ENCODE data around the gene PTPN3.
"Not testable (repeated sequence)": the region's sequence is repeated elsewhere in the genome, so short reads cannot be mapped to it uniquely, and the experiment has no call there.

The PTPN3 gene

GRCh38 chr9:109342878-109343277 is 155.2 kb downstream of the PTPN3 start:
- DNase-seq: no peak

GRCh38 chr9:109341561-109341960 is 156.5 kb downstream of the PTPN3 start:
- no peak for DNase-seq

- DNase-seq: not testable (repeated sequence)
Measured at GRCh38 chr9:109340979-109341378, 157.1 kb downstream of the PTPN3 start.

- DNase-seq: no peak
Measured at GRCh38 chr9:109336409-109336808, 161.7 kb downstream of the PTPN3 start.

DNA sequence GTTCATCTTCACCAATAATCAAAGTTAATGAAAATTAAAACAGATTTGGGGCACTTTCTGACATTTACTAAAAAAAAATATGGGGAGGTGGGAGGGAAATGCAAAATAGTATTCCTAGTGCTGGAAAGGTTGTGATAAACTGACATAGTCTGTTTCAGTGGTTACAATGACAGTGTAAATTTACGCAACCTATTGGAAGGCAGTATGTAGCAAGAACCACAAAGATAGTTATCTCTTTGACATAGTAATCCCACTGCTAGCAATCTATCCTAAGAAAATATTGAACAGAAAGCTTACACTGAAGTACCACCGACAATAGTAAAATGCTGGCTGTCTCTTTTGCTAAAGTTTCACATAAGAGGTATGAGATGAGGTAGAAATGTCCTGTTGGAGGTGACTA is 162.2 kb downstream of the PTPN3 start:
- no peak for DNase-seq

DNA sequence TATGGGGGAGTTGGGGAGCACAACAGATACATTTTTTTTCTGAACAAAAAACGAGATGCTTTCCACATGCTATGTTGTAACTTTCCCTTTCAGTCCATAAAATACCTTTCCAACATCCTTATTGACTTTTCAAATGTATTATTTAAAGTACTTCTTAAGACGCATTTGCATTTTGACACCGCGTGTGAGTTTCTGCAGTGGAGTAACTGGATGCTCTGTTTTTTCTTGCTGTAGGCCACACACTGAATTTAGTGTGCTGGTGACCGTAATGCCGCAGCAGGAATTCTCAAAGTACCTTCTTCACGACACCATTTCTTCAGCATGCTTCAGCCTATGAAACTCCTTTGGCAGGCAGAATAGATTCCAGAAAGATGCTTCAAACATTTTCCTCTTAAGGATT is 163.0 kb downstream of the PTPN3 start:
- DNase-seq: no peak

GRCh38 chr9:109331353-109331752 is 166.8 kb downstream of the PTPN3 start:
- peak in 38 of 56 donors; percentile 6 to 78 (median 41) for DNase-seq

- DNase-seq: no peak
Measured at GRCh38 chr9:109329638-109330258, 168.4 kb downstream of the PTPN3 start.

GRCh38 chr9:109328978-109329637 is 169.0 kb downstream of the PTPN3 start:
- no peak for DNase-seq
